Colonic mucosa (tissue), 4 donors: Measurements from ENCODE around the gene NRCAM. TPM values are rescaled to one million over a fixed set of nuclear protein-coding genes. Genes with fewer than 3 reads are reported as not detected.

Experiments
- DNase-seq: peaks from one replicate; pipeline ENCODE4 v3.0.0-alpha.2; 2020
- H3K27ac ChIP-seq: fragments of 200-600 bp; one replicate; pipeline ENCODE4 v1.8.0; 2021
- H3K27me3 ChIP-seq: fragments of 200-600 bp; one replicate; pipeline ENCODE4 v1.8.0; 2021
- H3K36me3 ChIP-seq: fragments of 200-600 bp; one replicate; pipeline ENCODE4 v1.8.0; 2021
- H3K4me1 ChIP-seq: fragments of 200-600 bp; one replicate; pipeline ENCODE4 v1.8.0; 2021; ENCODE audit warnings: mild to moderate bottlenecking
- H3K4me3 ChIP-seq: fragments of 200-600 bp; one replicate; pipeline ENCODE4 v1.8.0; 2021
- H3K9ac ChIP-seq, 2 donors: one replicate each; pipeline ENCODE4 v1.7.0; 2013; ENCODE audit warnings: control low read depth in 2 of 2, low read depth in 2 of 2, low read length in 2 of 2
- H3K9me3 ChIP-seq: fragments of 200-600 bp; one replicate; pipeline ENCODE4 v1.8.0; 2021
- CTCF ChIP-seq: fragments of 200-600 bp; IDR thresholded peaks from one replicate; pipeline ENCODE4 v1.8.0; 2022; ENCODE audit warnings: antibody characterized with exemption, mild to moderate bottlenecking
- intact Hi-C: fragments of 100-400 bp; cut with DNase I; formaldehyde crosslinking; loops from one replicate; pipeline ENCODE4 v1.14.1; 2022
- total RNA-seq, 2 donors: library from RNA; stranded (reverse); fragmentation: NEBNext Ultra II Directional in 1 of 2; extraction: Animal tissue kit (Norgen Biotek cat#: 25700) in 1 of 2; gene quantifications; one replicate each; pipeline ENCODE4 v1.2.1, GENCODE V29; 2021
- donor health status: healthy.
- donor health status: DM: no; HTN: no; CAD: no.
- donor health status: DM: no; HTN: no; CAD: no.

NRCAM gene
- total RNA-seq, 2 donors from 2014 or later, result 0.42 to 1.1 TPM

GRCh38 chr7:108292541-108292940, 163.7 kb downstream of the NRCAM start:
- Histone ChIP-seq H3K27me3 (no peaks in the 10 kb centered on the region), H3K4me3 (no peak overlapping the region), H3K36me3 (no peaks in the 10 kb centered on the region), H3K4me1 (no peaks in the 10 kb centered on the region), H3K9me3 (no peaks in the 10 kb centered on the region), H3K9ac (no peak overlapping the region), H3K27ac (no peak overlapping the region)
- no peak for DNase-seq
- intact Hi-C loops, result no loop called here
- no peak for TF ChIP-seq CTCF

GRCh38 chr7:108291791-108292440, 164.3 kb downstream of the NRCAM start:
- intact Hi-C loops, result no loop called here
- Histone ChIP-seq H3K9me3 (no peaks in the 10 kb centered on the region), H3K27ac (no peak overlapping the region), H3K9ac (no peak overlapping the region), H3K4me1 (no peaks in the 10 kb centered on the region), H3K4me3 (no peak overlapping the region), H3K27me3 (no peaks in the 10 kb centered on the region), H3K36me3 (no peaks in the 10 kb centered on the region)
- no peak for DNase-seq
- TF ChIP-seq CTCF, result no peak

GRCh38 chr7:108291152-108291508, 165.1 kb downstream of the NRCAM start:
- Histone ChIP-seq H3K4me1 (no peaks in the 10 kb centered on the region), H3K27ac (no peak overlapping the region), H3K36me3 (no peaks in the 10 kb centered on the region), H3K27me3 (no peaks in the 10 kb centered on the region), H3K9ac (no peak overlapping the region), H3K9me3 (no peaks in the 10 kb centered on the region), H3K4me3 (no peak overlapping the region)
- no peak for TF ChIP-seq CTCF
- intact Hi-C loops, result no loop called here
- DNase-seq, result no peak

GRCh38 chr7:108290459-108291151, 165.6 kb downstream of the NRCAM start:
- H3K36me3 ChIP-seq, result no peaks in the 10 kb centered on the region
- intact Hi-C loops, result no loop called here
- no peaks in the 10 kb centered on the region for H3K4me1 ChIP-seq
- no peak for TF ChIP-seq CTCF
- no peak for DNase-seq
- H3K27me3 ChIP-seq, result no peaks in the 10 kb centered on the region
- no peaks in the 10 kb centered on the region for H3K9me3 ChIP-seq
- H3K4me3 ChIP-seq, result no peak overlapping the region
- no peak overlapping the region for H3K9ac ChIP-seq
- no peak overlapping the region for H3K27ac ChIP-seq

GRCh38 chr7:108289852-108290251, 166.4 kb downstream of the NRCAM start:
- TF ChIP-seq CTCF, result no peak
- Histone ChIP-seq H3K4me3 (no peak overlapping the region), H3K27me3 (no peaks in the 10 kb centered on the region), H3K36me3 (no peaks in the 10 kb centered on the region), H3K9ac (no peak overlapping the region), H3K9me3 (no peaks in the 10 kb centered on the region), H3K4me1 (no peaks in the 10 kb centered on the region), H3K27ac (no peak overlapping the region)
- intact Hi-C loops, result no loop called here
- no peak for DNase-seq
